ENCODE results near the gene METTL24. TPM values are rescaled to one million over a fixed set of nuclear protein-coding genes. Genes with fewer than 3 reads are reported as not detected.
"Not testable (repeated sequence)": the region's sequence is repeated elsewhere in the genome, so short reads cannot be mapped to it uniquely, and the experiment has no call there.

METTL24 gene
- total RNA-seq, 1 donor: 0.09 TPM

DNA sequence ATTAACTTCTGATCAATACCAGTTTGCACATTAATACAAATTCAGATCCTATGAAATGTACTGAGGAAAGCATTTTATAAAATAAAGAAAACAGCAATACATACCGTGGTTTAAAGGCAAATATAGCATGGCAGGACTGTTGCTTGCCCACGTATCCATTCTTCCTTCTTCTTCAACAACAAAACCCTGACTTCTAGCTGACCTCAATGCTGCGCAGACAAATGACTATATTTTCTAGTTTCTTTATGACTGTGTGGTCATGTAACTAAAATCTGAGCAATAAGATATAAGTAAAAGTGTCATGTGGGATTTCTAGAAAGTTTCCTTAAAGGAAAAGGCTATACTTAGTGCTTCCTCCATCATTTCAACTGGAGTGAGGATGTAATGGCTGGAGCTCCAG is 92.9 kb downstream of the METTL24 start:
- H3K4me3 ChIP-seq (ENCODE audit: low read depth, low read length): no peak overlapping the region
- TF ChIP-seq, protein P1, sequence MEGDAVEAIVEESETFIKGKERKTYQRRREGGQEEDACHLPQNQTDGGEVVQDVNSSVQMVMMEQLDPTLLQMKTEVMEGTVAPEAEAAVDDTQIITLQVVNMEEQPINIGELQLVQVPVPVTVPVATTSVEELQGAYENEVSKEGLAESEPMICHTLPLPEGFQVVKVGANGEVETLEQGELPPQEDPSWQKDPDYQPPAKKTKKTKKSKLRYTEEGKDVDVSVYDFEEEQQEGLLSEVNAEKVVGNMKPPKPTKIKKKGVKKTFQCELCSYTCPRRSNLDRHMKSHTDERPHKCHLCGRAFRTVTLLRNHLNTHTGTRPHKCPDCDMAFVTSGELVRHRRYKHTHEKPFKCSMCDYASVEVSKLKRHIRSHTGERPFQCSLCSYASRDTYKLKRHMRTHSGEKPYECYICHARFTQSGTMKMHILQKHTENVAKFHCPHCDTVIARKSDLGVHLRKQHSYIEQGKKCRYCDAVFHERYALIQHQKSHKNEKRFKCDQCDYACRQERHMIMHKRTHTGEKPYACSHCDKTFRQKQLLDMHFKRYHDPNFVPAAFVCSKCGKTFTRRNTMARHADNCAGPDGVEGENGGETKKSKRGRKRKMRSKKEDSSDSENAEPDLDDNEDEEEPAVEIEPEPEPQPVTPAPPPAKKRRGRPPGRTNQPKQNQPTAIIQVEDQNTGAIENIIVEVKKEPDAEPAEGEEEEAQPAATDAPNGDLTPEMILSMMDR (IDR thresholded peaks at IDR 0.05; ENCODE audit: insufficient read depth, low read length): no peak
- DNase-seq (ENCODE audit: low read depth): no peak

DNA sequence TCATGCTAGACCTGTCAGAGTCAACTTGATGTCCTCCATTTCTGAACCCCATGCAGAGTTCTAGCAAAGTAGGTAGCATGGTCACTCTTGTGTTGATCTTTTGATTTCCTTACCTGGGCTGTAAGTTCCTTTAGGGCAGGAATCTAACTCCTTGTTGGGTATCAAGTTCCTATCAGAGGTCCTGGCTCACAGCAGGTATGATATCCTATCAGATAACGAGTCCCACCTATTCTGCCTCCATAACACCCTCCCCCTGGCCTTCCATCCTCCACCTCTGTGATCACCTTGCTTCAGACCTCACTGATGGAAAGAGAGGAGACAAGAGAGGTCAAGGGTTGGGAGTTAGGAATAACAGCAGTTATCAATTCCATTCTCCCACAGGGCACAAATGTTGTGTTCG is 101.8 kb downstream of the METTL24 start:
- no peak overlapping the region for H3K4me3 ChIP-seq (ENCODE audit: low read depth, low read length)
- DNase-seq (ENCODE audit: low read depth): no peak
- TF ChIP-seq, protein P1 (IDR thresholded peaks at IDR 0.05; ENCODE audit: insufficient read depth, low read length): no peak

DNA sequence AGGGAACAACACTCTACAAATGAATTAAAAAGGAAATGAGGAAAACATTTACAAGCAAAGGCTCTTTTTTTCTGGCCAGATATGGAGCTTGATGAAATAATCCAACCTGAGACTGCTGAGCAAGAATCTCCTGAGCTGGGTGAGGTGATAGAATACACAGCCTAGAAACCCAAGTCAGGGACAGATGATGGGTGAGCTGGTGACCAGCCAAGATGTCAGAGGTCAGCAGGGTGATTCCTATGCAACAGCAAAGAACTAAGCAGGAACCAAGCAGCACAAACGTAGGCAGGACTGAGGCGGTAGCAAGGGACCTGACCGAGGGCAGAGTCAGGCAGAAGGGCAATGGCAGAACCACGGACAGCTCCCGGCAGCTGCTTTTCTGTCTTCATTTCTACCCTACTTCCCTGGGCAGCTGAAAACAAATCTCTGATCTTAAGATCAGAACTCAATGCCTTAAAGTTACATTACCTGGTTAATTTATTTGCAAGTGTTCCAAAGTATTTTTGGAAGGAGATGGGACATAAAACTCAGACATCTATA is 102.9 kb downstream of the METTL24 start:
- no peak overlapping the region for H3K4me3 ChIP-seq (ENCODE audit: low read depth, low read length)
- TF ChIP-seq, protein P1 (IDR thresholded peaks at IDR 0.05; ENCODE audit: insufficient read depth, low read length): no peak
- DNase-seq (ENCODE audit: low read depth): peak; percentile 30

DNA sequence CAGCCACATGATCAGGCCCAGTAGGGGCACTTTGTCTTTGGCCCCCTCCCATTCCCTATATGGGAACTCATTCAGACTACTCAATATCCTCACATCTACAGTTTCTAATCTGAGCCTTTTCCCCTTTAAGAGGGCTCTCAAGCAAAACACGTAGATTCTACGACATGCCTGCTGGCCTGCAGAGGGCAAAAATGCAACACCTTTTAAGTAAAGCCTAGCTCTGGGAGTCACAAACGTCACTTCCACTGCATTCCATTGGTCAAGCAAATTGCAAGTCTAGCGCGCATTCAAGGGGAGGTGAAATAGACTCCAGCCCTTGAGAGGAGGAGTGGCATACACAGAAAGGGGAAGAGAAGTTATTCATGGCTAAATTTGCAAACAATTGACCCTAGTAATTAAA is 107.3 kb downstream of the METTL24 start:
- H3K4me3 ChIP-seq (ENCODE audit: low read depth, low read length): no peak overlapping the region
- TF ChIP-seq, protein P1 (IDR thresholded peaks at IDR 0.05; ENCODE audit: insufficient read depth, low read length): no peak
- no peak for DNase-seq (ENCODE audit: low read depth)

DNA sequence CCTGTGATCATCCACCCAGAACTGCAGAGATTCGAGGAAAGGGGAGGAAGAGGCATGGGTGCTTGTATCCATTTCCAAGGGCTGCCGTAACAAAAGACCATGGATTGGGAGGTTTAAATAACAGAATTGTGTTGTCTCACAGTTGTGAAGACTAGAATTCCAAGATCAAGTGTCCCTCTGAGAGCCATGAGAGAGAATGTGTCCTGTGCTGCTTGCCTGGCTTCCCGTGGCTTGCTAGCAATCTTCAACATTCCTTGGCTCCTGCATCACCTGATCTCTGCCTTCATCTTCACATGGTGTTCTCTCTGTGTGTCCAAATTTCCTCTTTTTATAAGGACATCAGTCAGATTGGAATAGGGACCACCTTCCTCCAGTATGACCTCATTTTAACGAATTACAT is 108.1 kb downstream of the METTL24 start:
- DNase-seq (ENCODE audit: low read depth): no peak
- no peak overlapping the region for H3K4me3 ChIP-seq (ENCODE audit: low read depth, low read length)
- TF ChIP-seq, protein P1 (IDR thresholded peaks at IDR 0.05; ENCODE audit: insufficient read depth, low read length): no peak

DNA sequence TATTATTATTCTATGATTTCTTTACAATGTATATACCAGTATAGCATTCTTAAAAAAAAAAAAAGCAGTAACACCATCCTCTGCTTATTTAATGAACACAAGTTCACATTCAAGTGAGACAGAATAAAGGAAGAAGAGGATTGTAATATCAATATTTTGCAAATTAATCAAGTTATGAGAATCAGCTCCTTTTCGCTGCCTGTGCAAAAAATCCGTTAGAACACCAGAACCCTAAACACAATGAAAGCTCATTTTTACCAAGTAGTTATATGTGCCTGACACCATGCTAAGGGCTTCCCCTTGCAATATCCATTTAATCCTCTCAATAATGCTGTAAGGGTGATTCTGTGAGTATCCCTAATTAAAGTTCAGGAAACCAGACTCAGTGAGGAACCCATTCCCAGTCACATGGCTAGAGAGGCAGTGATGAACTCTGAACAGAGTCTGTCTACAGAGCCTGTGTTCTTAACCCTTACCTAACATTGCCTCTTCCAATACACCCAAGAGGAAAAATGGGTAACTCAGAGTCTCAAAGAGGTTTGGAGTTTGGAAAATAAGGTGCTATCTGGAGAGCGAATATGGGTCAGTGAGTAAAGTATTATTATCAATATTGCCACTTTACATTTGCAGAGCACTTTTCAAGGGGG is 111.1 kb downstream of the METTL24 start:
- TF ChIP-seq, protein P1 (IDR thresholded peaks at IDR 0.05; ENCODE audit: insufficient read depth, low read length): no peak
- H3K4me3 ChIP-seq (ENCODE audit: low read depth, low read length): no peak overlapping the region
- DNase-seq (ENCODE audit: low read depth): no peak

DNA sequence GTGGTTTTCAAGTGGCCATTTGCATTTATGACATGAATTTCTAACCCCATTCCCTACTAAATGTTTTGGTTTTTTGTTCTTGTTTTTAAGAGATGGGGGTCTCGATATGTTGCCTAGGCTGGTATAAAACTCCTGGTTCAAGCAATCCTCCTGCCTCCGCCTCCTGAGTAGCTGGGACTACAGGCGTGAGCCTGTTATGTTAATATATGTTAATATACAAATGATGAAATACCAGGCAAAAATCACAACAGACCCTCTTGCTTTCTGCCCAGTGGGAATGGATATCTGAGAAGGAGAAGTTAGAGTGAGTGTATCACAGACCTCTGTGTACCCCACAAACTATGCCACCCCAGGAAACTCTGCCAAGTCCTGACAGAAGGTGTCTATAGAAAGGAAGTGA is 111.8 kb downstream of the METTL24 start:
- no peak for DNase-seq (ENCODE audit: low read depth)
- TF ChIP-seq, protein P1 (IDR thresholded peaks at IDR 0.05; ENCODE audit: insufficient read depth, low read length): no peak
- H3K4me3 ChIP-seq (ENCODE audit: low read depth, low read length): no peak overlapping the region

DNA sequence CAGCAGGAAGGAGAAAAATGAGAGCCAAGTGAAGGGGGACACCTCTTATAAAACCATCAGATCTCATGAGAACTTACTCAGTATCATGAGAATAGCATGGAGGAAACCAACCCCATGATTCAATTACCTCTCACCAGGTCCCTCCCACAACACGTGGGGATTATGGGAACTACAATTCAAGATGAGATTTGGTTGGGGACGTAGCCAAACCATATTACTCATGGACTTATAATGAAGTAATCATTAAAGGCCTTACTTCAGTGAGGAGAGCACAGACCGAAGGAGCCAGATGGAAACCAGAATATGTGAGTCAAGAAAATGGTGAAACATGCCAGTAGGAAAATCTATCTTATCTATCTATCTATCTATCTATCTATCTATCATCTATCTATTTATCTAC is 113.5 kb downstream of the METTL24 start:
- H3K4me3 ChIP-seq (ENCODE audit: low read depth, low read length): not testable (repeated sequence)
- DNase-seq (ENCODE audit: low read depth): peak; percentile 17

Data from fibroblast of the aortic adventitia (primary cell).